HepG2 (cell line): Measurements from ENCODE around the gene CIB2. TPM values are rescaled to one million over a fixed set of nuclear protein-coding genes. Genes with fewer than 3 reads are reported as not detected.

Experiments
- CEBPG ChIP-seq: IDR thresholded peaks from 2 replicates; pipeline ENCODE4 v1.6.1; 2016
- GATA4 ChIP-seq: sonication (generic); IDR thresholded peaks from 2 replicates; pipeline ENCODE4 v1.6.1; 2016; ENCODE audit warnings: antibody characterized with exemption, low read depth, borderline replicate concordance
- KMT2A ChIP-seq: sonication (generic); formaldehyde crosslinking; IDR thresholded peaks from 2 replicates; pipeline ENCODE4 v1.4.0; 2020; ENCODE audit warnings: missing genetic modification reagents
- NFE2L1 ChIP-seq: sonication (generic); formaldehyde crosslinking; IDR thresholded peaks from 2 replicates; pipeline ENCODE4 v1.4.0; 2020; ENCODE audit warnings: missing genetic modification reagents, mild to moderate bottlenecking, borderline replicate concordance
- NFE2L2 ChIP-seq: fragments of 150-350 bp; IDR thresholded peaks from 2 replicates; pipeline ENCODE4 v1.6.1; 2014; ENCODE audit warnings: low read length
- ZNF10 ChIP-seq: sonication (generic); formaldehyde crosslinking; IDR thresholded peaks from 2 replicates; pipeline ENCODE4 v1.4.0; 2020; ENCODE audit warnings: mild to moderate bottlenecking, low read depth, missing genetic modification reagents, borderline replicate concordance
- ZNF326 ChIP-seq: sonication (generic); formaldehyde crosslinking; IDR thresholded peaks from 2 replicates; pipeline ENCODE4 v1.4.0; 2020; ENCODE audit warnings: missing genetic modification reagents, borderline replicate concordance
- polyA plus RNA-seq, 8 experiments: library from polyadenylated mRNA; depleted of rRNA in 3 of 8; stranded (reverse) in 7 of 8; unstranded in 1 of 8; fragments of >200 nt; fragmentation: Illumina TruSeq in 4 of 8; extraction: Trizol in 4 of 8; gene quantifications; 2 replicates each; pipeline versions ENCODE4 v1.2.1 to v1.2.3, GENCODE V29; 2011 to 2016; ENCODE audit warnings: low read depth in 4 of 8, missing spikeins in 1 of 8, mixed read lengths in 1 of 8; ENCODE audit not compliant: insufficient read depth in 1 of 8
- total RNA-seq, 5 experiments: library from RNA; depleted of rRNA; stranded (reverse); fragments of >200 nt; fragmentation: Illumina TruSeq; extraction: Trizol; gene quantifications; 2 replicates each; pipeline ENCODE4 v1.2.3, GENCODE V29; 2016; ENCODE audit warnings: low read depth in 1 of 5
- TF ChIP-seq, protein P1 (sequence below): sonication (generic); formaldehyde crosslinking; IDR thresholded peaks from 2 replicates; pipeline ENCODE4 v1.5.1; 2020; ENCODE audit warnings: mild to moderate bottlenecking, missing genetic modification reagents, moderate library complexity
- TF ChIP-seq, protein P2 (sequence below): sonication (generic); formaldehyde crosslinking; IDR thresholded peaks from 2 replicates; pipeline ENCODE4 v1.4.0; 2020; ENCODE audit warnings: missing genetic modification reagents
- TF ChIP-seq, protein P3 (sequence below): sonication (generic); formaldehyde crosslinking; IDR thresholded peaks from 2 replicates; pipeline ENCODE4 v1.4.0; 2020; ENCODE audit warnings: missing genetic modification reagents, borderline replicate concordance

CIB2 gene
- total and polyA plus RNA-seq, 2 of the 13 experiments (the other 11 are each of a cell fraction or from before 2014, with no cell fraction given) = 1.4 to 1.5 TPM

DNA sequence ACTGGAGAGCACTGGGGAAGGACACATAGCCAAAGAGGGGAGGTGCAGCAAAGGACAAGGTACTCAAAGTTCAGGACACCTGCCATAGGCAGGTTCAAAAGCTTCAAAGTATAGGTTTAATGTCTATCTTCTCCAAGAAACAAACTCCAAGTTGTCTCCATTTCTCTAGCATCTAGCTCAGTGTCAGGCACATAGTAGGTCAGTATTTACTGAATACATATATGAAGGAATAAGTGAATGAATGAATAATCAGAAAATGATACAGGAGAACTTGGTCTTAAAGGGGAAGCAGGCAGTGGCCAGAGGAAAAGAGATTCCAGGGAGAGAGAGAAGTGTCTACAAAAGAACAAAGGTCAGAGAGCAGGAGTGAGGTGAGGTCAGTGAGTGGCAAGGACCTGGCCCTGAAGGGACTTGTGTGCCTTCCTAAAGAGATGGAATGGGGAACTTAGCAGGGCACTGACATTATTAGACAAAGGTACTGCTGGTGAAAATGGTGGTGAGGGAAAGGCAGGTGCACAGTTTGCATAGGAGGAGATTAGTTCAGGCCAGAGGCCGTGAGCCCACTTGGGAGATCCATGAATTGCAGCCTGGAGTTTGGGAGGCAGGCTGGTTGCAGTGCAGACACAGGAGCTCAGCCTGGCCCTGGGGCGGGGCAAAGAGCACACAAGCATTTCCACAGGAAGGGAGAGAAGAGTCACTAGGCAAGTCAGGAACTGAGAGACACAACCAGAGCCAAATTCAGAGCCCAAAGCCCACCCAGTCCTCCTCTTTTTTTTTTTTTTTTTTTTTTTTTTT lies 75.1 kb downstream of the CIB2 start (continued):
- TF ChIP-seq, protein P1, sequence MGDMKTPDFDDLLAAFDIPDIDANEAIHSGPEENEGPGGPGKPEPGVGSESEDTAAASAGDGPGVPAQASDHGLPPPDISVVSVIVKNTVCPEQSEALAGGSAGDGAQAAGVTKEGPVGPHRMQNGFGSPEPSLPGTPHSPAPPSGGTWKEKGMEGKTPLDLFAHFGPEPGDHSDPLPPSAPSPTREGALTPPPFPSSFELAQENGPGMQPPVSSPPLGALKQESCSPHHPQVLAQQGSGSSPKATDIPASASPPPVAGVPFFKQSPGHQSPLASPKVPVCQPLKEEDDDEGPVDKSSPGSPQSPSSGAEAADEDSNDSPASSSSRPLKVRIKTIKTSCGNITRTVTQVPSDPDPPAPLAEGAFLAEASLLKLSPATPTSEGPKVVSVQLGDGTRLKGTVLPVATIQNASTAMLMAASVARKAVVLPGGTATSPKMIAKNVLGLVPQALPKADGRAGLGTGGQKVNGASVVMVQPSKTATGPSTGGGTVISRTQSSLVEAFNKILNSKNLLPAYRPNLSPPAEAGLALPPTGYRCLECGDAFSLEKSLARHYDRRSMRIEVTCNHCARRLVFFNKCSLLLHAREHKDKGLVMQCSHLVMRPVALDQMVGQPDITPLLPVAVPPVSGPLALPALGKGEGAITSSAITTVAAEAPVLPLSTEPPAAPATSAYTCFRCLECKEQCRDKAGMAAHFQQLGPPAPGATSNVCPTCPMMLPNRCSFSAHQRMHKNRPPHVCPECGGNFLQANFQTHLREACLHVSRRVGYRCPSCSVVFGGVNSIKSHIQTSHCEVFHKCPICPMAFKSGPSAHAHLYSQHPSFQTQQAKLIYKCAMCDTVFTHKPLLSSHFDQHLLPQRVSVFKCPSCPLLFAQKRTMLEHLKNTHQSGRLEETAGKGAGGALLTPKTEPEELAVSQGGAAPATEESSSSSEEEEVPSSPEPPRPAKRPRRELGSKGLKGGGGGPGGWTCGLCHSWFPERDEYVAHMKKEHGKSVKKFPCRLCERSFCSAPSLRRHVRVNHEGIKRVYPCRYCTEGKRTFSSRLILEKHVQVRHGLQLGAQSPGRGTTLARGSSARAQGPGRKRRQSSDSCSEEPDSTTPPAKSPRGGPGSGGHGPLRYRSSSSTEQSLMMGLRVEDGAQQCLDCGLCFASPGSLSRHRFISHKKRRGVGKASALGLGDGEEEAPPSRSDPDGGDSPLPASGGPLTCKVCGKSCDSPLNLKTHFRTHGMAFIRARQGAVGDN (CRISPR knock-in tag) = peak; percentile 70
- TF ChIP-seq NFE2L1 (CRISPR knock-in tag) (no peak), CEBPG (CRISPR knock-in tag) (0 out of 2 replicates have a peak, but pooled peaks have one; percentile 2), NFE2L2 (no peak), KMT2A (CRISPR knock-in tag) (no peak), ZNF326 (CRISPR knock-in tag) (no peak), GATA4 (no peak), ZNF10 (CRISPR knock-in tag) (no peak)
- TF ChIP-seq, protein P2, sequence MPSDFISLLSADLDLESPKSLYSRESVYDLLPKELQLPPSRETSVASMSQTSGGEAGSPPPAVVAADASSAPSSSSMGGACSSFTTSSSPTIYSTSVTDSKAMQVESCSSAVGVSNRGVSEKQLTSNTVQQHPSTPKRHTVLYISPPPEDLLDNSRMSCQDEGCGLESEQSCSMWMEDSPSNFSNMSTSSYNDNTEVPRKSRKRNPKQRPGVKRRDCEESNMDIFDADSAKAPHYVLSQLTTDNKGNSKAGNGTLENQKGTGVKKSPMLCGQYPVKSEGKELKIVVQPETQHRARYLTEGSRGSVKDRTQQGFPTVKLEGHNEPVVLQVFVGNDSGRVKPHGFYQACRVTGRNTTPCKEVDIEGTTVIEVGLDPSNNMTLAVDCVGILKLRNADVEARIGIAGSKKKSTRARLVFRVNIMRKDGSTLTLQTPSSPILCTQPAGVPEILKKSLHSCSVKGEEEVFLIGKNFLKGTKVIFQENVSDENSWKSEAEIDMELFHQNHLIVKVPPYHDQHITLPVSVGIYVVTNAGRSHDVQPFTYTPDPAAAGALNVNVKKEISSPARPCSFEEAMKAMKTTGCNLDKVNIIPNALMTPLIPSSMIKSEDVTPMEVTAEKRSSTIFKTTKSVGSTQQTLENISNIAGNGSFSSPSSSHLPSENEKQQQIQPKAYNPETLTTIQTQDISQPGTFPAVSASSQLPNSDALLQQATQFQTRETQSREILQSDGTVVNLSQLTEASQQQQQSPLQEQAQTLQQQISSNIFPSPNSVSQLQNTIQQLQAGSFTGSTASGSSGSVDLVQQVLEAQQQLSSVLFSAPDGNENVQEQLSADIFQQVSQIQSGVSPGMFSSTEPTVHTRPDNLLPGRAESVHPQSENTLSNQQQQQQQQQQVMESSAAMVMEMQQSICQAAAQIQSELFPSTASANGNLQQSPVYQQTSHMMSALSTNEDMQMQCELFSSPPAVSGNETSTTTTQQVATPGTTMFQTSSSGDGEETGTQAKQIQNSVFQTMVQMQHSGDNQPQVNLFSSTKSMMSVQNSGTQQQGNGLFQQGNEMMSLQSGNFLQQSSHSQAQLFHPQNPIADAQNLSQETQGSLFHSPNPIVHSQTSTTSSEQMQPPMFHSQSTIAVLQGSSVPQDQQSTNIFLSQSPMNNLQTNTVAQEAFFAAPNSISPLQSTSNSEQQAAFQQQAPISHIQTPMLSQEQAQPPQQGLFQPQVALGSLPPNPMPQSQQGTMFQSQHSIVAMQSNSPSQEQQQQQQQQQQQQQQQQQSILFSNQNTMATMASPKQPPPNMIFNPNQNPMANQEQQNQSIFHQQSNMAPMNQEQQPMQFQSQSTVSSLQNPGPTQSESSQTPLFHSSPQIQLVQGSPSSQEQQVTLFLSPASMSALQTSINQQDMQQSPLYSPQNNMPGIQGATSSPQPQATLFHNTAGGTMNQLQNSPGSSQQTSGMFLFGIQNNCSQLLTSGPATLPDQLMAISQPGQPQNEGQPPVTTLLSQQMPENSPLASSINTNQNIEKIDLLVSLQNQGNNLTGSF = no peak
- TF ChIP-seq, protein P3, sequence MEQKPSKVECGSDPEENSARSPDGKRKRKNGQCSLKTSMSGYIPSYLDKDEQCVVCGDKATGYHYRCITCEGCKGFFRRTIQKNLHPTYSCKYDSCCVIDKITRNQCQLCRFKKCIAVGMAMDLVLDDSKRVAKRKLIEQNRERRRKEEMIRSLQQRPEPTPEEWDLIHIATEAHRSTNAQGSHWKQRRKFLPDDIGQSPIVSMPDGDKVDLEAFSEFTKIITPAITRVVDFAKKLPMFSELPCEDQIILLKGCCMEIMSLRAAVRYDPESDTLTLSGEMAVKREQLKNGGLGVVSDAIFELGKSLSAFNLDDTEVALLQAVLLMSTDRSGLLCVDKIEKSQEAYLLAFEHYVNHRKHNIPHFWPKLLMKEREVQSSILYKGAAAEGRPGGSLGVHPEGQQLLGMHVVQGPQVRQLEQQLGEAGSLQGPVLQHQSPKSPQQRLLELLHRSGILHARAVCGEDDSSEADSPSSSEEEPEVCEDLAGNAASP (CRISPR knock-in tag) = peak; percentile 87; the same call in 1 of the 2 replicates
